HG02571 (cell line): ENCODE data around the gene F2.
"Not testable (repeated sequence)": the region's sequence is repeated elsewhere in the genome, so short reads cannot be mapped to it uniquely, and the experiment has no call there.

Experiments used
- ATAC-seq: cut with Tn5 transposase; IDR thresholded peaks from one replicate; pipeline ENCODE4 v1.9.1; 2021; ENCODE audit warnings: mild to moderate bottlenecking, moderate library complexity; ENCODE audit not compliant: unreplicated experiment

Gene F2

DNA sequence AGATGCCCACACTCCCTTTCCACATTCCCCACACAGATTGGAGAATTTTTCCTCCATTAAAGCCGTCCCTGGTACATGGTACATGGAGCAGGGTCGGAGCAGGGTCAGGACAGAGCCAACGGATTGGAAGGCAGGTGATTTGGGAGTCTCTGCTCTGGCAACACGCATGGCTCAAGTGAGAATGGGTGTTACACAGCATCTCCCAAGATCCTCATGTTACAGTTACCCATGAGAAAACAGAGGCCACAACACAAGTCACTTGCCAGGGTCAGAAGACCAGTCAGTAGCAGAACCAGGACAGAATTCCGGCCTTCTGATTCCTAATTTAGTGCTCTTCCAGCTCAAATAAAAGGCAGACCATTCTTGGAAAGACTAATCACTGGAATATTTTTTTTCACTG lies 7.7 kb upstream of the F2 start:
- ATAC-seq = no peak

DNA sequence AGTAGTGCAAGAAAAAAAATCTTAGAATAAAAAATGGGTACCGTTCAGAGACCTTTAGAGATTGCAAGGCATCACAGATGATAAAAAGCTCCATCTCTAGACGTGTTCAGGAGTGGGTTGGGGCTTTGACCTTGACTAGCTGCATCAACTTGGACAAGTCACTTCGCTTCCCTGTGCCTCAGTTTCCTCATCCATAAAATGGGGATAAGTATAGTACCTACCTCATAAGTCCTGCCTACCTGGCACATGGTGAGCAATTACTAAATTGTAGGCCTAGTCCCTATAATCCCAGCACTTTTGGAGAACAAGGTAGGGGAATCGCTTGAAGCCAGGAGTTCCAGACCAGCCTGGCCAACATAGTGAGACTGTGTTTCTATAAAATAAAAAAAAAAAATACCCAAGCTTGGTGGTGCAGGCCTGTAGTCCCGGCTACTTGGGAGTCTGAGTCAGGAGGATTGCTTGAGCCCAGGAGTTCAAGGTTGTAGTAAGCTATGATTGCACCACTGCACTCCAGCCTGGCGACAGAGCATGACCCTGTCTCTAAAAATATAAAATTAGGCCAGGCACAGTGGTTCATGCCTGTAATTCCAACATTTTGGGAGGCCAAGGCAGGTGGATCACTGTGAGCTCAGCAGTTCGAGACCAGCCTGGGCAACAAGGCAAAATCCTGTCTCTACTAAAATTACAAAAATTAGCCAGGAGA lies 6.0 kb upstream of the F2 start:
- ATAC-seq = no peak

DNA sequence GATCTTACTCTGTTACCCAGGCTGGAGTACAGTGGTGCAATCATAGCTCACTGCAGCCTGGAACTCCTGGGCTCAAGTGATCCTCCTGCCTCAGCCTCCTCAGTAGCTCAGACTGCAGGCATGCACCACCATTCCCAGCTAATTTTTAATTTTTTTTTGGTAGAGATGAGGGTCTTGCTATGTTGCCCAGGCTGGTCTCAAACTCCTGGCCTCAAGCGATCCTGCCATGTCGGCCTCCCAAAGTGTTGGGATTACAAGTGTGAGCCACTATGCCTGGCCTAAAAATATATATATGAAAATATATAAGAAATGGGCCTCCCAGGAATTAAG lies 1.2 kb upstream of the F2 start:
- not testable (repeated sequence) for ATAC-seq

DNA sequence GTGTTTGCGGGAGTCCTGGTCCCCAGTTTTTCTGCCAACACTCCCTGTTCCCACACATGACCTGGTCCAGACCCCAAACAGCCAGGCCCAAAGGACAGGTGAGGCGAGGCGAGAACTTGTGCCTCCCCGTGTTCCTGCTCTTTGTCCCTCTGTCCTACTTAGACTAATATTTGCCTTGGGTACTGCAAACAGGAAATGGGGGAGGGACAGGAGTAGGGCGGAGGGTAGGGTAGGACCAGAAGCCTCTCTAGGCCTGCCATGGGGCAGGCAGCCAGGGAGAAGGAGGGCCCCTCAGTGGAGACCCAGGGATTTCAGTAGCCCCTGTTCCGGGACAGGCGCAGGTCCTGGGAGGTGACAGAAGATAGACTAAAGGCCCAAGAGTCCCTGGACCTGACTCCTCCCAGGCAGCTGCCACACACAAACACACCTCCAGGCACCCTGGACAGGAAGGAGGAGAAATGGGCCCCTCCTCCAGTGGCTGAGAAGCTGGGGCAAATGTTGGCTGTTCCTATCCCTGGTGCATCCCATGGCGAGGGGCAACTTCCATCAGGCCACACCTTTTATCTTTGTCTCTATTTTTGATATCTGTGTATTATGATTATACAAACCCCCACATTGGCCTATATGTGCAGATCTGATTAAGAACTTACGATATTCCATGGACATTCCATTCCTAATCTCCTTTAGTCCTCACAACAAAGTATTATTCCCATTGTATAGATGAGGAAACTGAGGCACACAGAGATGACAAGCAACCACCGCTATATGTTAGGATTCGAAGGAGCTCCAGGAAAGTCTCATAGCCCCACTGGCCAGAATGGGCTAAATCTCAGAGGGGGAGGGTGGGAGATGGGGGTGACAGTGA lies 626 bp upstream of the F2 start:
- no peak for ATAC-seq

DNA sequence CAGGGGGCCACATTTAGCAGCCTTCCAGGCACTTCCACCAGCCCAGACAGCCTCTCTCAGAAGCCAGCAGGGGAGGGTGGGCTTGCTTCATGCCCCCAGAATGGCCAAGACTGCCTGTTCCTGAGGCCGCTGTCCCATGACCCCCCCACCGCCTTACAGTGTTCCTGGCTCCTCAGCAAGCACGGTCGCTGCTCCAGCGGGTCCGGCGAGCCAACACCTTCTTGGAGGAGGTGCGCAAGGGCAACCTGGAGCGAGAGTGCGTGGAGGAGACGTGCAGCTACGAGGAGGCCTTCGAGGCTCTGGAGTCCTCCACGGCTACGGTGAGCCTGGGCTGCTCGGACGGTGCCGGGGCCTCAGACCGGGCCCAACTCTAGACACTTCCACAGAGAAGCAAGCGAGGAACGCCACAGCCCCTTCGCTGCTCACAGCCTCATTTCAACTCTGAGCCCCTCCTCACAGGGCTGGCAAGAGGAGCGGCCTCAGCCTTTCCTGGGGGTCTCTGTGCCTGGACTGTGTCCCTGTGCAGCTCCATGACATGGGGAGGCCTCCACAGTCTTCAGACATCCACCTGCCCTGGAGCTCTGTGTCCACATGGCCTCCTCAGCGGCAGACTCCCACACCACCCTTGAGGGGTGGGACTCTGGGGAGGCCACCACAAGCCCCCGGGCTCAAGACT lies 668 bp downstream of the F2 start:
- no peak for ATAC-seq

DNA sequence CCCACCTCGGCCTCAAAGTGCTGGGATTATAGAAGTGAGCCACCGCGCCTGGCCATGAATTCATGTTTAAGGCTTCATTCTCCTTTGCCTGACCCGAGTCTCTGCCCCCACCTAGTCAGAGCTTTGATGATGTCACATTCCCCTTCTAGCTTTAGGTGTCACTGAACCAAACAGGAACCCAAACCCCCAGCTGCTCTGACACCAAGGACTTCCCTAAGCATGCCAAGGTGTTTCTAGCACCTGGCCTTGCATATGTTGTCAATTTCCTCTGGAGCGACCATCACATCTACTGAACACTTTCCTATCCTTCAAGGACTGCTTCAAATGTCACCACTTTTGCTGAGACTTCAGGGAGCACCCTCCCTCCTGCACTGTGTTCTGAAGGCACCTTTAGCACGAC lies 2.3 kb downstream of the F2 start:
- ATAC-seq = no peak

DNA sequence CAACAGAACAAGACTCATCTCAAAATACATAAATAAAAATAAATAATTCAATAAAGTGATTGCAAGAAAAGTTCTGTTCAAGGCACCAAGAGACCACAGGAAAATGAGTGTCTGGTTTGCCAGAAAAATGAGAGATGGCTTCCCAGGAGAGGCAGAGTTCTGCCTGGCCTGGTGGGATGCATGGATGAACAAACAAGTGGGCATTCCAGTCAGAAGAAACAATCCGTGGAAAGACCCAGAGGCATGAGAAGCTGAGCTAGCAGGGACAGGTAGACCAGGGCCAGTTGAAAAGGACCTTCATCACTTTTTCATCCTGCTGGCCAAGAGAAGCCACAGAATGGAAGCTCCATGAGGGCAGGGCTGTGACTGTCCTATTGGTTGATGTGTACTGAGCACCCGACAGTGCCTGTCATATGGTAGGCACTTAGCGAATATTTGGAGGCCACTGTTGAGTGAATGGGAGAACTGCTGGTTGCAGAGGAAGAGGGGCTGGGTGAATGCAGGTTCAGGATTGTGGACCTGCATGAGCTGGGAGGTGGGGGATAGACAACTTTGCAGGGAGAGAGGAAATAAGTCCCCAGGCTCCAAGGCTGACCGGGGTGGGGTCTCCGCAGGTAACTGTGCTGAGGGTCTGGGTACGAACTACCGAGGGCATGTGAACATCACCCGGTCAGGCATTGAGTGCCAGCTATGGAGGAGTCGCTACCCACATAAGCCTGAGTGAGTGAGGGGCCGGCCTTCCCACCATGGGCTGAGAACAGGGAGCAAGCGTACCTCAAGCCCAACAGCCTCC lies 3.7 kb downstream of the F2 start:
- no peak for ATAC-seq

DNA sequence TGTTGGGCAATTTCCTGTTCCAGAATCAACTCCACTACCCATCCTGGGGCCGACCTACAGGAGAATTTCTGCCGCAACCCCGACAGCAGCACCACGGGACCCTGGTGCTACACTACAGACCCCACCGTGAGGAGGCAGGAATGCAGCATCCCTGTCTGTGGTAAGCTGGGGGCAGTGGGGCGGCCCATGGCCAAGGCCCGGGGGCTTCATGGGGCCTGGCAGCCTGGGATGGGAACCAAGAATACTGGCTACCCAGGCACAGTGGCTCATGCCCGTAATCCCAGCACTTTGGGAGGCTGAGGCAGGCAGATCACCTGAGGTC lies 4.3 kb downstream of the F2 start:
- ATAC-seq = no peak

DNA sequence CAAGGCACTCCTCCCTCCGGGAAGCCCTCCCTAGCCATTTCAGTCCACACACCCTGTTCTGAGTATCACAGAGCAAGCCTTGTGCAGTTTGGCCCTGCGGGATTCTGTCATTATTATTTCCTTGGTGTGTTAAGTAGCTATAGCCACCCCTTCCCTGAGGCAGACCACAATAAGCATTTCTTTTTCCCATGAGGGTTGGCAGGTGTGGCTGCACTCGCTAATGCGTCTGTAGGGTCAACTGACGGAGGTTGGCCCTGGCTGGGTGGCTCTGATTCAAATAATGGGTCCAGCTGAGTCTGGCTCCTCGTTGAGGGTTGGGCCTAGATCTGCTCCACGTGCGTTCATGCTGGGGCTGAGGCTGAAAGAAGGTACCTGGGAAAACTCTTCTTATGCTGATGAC lies 5.1 kb downstream of the F2 start:
- ATAC-seq = no peak

DNA sequence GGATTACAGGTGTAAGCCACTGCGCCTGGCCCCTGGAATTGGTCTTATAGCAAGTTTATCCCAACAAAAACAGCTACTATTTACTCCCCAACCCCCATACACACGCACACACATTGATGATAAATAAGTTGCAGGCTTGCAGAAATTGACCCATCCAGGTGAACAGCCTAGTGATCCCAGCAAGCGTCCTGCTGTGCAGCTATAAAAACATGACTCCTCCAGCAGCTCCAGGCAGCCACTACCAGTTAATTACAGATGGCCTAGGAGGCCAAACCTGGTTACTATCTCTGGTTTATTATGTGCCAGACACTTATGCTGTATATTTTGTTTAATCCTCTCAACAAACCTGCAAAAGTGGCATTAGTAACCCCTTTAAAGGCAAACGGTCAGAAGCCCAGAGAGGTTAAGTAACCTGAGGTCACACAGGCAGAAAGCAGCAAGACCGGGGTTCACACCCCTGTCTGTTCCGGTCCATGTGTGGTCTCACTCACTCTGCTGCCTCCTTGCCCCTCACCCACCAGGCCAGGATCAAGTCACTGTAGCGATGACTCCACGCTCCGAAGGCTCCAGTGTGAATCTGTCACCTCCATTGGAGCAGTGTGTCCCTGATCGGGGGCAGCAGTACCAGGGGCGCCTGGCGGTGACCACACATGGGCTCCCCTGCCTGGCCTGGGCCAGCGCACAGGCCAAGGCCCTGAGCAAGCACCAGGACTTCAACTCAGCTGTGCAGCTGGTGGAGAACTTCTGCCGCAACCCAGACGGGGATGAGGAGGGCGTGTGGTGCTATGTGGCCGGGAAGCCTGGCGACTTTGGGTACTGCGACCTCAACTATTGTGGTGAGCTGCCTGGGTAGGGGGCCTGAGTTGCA lies 6.6 kb downstream of the F2 start:
- no peak for ATAC-seq

DNA sequence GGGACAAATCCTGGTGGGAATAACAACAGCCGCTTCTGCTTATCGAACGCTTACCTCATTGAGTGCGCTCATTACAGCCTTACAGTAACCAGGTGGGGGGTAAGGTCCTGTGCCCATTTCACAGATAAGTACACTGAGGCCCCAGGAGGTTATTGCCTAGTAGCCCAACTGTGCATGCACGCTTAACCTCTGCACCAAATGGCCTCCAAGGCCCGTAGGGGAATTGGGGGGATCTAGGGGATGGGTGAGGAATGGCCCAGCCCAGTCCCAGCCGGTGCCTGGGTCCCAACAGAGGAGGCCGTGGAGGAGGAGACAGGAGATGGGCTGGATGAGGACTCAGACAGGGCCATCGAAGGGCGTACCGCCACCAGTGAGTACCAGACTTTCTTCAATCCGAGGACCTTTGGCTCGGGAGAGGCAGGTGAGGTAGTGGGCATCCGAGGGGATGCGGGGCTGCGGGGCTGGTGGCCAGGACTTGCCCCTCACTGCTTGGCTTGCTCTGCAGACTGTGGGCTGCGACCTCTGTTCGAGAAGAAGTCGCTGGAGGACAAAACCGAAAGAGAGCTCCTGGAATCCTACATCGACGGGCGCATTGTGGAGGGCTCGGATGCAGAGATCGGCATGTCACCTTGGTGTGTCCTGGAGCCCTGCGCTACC lies 7.3 kb downstream of the F2 start:
- no peak for ATAC-seq

DNA sequence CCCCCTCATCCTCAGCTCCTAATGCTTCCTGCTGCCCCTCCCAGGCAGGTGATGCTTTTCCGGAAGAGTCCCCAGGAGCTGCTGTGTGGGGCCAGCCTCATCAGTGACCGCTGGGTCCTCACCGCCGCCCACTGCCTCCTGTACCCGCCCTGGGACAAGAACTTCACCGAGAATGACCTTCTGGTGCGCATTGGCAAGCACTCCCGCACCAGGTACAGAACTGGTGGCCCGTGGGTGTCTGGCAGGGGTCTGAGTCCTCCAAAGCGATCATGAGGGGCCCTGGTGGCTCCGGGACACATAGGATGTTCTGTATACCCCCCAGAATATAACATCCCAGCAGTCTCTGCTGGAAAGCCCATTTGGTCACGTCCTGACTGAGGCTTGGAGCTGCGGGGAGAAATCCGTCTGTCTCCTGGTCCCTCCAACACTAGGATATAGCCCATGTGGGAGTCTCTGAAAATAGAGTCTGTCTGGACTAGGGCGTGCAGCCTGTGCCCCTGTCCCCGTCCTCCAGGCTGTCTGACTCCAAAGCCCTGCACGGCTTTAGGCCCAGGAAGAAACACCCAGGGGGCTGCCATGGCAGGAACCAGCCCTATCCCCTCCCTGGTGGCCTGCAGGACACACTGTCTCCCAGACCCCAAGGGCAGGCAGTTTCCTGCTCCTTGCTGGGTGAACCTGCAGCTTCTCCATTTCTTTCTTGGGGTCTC lies 9.1 kb downstream of the F2 start:
- no peak for ATAC-seq

DNA sequence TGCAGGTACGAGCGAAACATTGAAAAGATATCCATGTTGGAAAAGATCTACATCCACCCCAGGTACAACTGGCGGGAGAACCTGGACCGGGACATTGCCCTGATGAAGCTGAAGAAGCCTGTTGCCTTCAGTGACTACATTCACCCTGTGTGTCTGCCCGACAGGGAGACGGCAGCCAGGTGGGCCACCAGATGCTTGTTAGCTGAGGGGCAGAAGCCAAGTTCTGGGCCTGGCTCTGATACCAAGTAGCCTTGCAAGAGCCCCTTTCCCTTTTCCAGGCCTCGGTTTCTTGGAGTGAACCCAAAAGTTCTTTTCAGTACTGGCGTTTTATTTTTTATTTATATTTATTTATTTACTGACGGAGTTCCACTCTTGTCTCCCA lies 9.6 kb downstream of the F2 start:
- no peak for ATAC-seq

DNA sequence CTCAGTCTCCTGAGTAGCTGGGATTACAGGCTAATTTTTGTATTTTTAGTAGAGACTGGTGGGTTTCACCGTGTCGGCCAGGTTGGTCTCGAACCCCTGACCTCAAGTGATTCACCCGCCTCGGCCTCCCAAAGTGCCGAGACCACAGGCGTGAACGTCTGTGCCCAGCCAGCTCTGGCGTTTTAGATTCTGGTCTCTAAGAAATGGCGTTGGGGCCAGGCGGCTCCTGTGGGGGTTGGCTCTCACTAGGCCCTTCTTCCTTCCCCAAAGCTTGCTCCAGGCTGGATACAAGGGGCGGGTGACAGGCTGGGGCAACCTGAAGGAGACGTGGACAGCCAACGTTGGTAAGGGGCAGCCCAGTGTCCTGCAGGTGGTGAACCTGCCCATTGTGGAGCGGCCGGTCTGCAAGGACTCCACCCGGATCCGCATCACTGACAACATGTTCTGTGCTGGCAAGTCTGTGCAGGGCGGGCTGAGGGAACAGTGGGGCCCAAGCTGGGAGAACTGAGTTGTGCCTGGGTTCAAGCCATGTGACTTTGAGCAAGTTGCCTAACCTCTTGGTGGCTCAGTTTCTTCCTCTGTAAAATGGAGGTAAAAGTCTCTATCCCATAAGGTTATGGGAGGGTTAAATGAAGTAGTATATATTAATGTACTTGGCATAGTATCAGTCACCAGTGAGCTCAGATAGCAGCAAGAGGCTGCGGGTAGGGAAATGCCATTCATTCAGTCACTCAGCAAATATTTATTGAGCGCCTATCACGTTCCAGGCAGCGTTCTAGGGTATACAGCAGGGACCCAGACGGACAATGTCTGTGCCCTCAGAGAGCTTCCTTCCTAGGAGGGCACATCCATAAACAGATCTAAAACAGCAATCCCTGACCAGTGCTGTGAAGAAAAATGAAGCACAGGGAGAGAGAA lies 10.4 kb downstream of the F2 start:
- no peak for ATAC-seq

DNA sequence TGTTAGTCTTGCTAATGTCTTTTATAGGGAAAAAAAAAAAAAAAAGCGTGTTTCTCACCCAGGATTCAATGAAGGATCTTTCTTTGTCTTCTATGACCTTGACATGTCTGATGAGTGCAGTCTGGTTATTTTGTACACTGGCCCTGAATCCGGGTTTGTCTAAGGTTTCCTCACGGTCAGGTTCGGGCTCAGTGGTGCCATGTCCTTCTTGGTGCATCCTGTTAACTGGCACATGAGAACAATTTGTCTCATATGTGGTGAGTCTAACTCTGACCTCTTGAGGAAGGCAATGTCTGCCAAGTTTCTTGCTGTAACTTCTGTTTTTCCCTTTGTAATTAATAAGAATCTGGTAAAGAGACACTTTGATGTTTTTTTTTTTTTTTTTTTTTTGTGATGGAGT lies 12.5 kb downstream of the F2 start:
- no peak for ATAC-seq

DNA sequence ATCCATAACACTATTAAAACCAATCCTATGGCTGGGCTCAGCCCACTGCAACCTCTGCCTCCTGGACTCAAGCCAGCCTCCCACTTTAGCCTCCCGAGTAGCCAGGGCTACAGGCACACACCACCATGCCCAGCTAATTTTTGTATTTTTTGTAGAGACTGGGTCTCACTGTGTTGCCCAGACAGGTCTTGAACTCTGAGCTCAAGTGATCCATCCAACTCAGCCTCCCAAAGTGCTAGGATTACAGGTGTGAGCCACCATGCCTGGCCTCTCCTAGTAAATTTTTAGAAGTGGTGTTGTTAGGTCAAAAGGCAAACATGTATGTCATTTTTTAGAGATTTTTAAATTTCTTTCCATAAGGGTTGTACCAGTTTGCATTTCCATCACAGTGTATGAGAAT lies 14.2 kb downstream of the F2 start:
- no peak for ATAC-seq

DNA sequence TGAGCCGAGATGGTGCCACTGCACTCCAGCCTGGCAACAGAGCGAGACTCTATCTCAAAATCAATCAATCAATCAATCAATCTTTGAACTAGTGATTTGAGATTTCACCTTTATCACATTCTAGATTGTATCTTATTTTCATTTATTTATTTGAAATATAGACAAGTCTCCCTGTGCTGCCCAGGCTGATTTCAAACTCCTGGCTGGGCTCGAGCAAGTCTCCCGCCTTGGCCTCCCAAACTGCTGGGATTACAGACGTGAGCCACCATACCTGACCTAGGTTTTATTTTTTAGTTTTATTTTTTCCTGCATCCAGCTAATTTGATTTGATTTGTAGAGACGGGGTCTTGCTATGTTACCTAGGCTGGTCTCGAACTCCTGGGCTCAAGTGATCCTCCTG lies 17.1 kb downstream of the F2 start:
- ATAC-seq = no peak

DNA sequence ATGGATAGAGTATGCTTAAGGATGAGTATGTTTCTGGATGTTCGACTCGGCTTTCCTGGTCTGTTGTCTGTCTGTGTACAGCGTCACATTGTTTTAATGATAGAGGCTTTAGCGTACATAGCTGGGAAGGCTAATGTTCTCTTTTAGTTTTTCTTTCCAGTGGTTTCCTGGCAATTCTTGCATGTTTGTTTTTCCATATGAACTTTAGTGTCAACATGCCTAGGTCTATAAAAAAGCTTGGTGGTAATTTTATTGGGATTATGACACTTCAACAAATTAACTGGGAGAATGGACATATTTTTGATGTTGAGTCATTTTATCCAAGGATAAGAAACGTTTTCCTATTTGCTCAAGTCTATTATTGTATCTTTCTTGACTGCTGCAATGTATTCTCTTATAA lies 17.6 kb downstream of the F2 start:
- ATAC-seq = no peak
